ENCODE measurements around the gene C6.
"Not testable (repeated sequence)": the region's sequence is repeated elsewhere in the genome, so short reads cannot be mapped to it uniquely, and the experiment has no call there.

C6 gene

DNA sequence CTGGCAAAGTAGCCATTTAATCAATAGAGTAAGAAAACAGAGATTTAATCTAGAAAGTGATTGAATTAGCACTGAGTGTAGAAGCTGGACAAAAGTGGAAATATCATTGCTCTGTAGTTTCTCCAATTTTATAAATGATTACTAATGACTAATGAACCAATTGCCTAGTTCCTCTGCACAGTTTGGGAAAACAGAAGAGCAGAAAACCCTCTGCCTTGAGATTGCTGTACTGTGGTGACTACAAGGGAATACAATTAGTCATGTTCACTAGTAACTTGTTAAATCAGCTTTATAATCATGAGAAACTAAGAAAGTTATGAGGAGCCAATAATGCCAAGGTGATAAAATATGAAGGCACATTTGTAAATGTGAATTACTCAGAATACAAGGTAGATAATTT is 21.1 kb upstream of the C6 start (continued):
- TF ChIP-seq, protein P1, sequence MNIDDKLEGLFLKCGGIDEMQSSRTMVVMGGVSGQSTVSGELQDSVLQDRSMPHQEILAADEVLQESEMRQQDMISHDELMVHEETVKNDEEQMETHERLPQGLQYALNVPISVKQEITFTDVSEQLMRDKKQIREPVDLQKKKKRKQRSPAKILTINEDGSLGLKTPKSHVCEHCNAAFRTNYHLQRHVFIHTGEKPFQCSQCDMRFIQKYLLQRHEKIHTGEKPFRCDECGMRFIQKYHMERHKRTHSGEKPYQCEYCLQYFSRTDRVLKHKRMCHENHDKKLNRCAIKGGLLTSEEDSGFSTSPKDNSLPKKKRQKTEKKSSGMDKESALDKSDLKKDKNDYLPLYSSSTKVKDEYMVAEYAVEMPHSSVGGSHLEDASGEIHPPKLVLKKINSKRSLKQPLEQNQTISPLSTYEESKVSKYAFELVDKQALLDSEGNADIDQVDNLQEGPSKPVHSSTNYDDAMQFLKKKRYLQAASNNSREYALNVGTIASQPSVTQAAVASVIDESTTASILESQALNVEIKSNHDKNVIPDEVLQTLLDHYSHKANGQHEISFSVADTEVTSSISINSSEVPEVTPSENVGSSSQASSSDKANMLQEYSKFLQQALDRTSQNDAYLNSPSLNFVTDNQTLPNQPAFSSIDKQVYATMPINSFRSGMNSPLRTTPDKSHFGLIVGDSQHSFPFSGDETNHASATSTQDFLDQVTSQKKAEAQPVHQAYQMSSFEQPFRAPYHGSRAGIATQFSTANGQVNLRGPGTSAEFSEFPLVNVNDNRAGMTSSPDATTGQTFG (tag by site-specific recombination; IDR thresholded peaks at IDR 0.05; ENCODE audit: borderline replicate concordance): no peak
- TF ChIP-seq ZEB2 (tag by site-specific recombination; IDR thresholded peaks at IDR 0.05): no peak
- TF ChIP-seq, protein P2, sequence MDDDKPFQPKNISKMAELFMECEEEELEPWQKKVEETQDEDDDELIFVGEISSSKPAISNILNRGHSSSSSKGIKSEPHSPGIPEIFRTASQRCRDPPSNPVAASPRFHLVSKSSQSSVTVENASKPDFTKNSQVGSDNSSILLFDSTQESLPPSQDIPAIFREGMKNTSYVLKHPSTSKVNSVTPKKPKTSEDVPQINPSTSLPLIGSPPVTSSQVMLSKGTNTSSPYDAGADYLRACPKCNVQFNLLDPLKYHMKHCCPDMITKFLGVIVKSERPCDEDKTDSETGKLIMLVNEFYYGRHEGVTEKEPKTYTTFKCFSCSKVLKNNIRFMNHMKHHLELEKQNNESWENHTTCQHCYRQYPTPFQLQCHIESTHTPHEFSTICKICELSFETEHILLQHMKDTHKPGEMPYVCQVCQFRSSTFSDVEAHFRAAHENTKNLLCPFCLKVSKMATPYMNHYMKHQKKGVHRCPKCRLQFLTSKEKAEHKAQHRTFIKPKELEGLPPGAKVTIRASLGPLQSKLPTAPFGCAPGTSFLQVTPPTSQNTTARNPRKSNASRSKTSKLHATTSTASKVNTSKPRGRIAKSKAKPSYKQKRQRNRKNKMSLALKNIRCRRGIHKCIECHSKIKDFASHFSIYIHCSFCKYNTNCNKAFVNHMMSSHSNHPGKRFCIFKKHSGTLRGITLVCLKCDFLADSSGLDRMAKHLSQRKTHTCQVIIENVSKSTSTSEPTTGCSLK (tag by site-specific recombination; IDR thresholded peaks at IDR 0.05): no peak
- TF ChIP-seq, protein P3, sequence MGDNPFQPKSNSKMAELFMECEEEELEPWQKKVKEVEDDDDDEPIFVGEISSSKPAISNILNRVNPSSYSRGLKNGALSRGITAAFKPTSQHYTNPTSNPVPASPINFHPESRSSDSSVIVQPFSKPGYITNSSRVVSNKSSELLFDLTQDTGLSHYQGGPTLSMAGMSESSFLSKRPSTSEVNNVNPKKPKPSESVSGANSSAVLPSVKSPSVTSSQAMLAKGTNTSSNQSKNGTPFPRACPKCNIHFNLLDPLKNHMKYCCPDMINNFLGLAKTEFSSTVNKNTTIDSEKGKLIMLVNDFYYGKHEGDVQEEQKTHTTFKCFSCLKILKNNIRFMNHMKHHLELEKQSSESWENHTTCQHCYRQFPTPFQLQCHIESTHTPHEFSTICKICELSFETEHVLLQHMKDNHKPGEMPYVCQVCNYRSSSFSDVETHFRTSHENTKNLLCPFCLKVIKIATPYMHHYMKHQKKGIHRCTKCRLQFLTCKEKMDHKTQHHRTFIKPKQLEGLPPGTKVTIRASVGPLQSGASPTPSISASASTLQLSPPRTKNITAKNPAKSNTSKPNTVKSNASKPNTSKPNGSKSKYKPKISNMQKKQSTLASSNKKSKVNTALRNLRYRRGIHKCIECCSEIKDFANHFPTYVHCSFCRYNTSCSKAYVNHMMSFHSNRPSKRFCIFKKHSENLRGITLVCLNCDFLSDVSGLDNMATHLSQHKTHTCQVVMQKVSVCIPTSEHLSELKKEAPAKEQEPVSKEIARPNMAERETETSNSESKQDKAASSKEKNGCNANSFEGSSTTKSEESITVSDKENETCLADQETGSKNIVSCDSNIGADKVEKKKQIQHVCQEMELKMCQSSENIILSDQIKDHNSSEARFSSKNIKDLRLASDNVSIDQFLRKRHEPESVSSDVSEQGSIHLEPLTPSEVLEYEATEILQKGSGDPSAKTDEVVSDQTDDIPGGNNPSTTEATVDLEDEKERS (tag by site-specific recombination; IDR thresholded peaks at IDR 0.05): no peak
- TF ChIP-seq ZNF707 (tag by site-specific recombination; IDR thresholded peaks at IDR 0.05): no peak
- no peak for TF ChIP-seq ZNF391 (tag by site-specific recombination; IDR thresholded peaks at IDR 0.05; ENCODE audit: borderline replicate concordance, low read depth)
- no peak for TF ChIP-seq ZNF248 (tag by site-specific recombination; IDR thresholded peaks at IDR 0.05)
- no peak for TF ChIP-seq ZNF561 (tag by site-specific recombination; IDR thresholded peaks at IDR 0.05; ENCODE audit: borderline replicate concordance)
- TF ChIP-seq ZBTB20 (tag by site-specific recombination; IDR thresholded peaks at IDR 0.05): no peak
- TF ChIP-seq ZNF354C (tag by site-specific recombination; IDR thresholded peaks at IDR 0.05; ENCODE audit: borderline replicate concordance, low read depth): no peak

DNA sequence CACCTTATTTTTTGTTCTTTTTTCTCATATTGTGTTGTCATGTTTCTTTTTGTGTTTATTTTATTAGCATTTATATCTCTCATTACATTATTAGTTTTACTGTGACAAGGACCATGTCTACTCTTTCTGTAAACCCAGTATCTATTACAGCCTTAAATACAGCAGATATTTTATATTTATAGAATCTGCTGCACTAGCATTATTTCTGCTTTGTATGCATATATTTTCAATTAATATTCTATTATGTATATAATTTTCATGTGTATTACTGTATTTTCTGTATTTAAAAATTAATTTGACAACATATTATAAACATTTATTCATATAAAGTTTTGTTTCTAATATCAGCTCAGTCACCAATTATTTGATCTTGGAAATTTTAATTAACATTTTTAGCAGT is 19.5 kb upstream of the C6 start:
- POLR2A ChIA-PET: no interaction called here
- no peak overlapping the region for H3K27ac ChIP-seq (ENCODE audit: extremely low read depth, low read depth, low read length)
- TF ChIP-seq ZNF48 (tag by site-specific recombination; IDR thresholded peaks at IDR 0.05): no peak
- no peak for TF ChIP-seq ZNF426 (tag by site-specific recombination; IDR thresholded peaks at IDR 0.05)
- no peak for TF ChIP-seq ZNF830 (tag by site-specific recombination; IDR thresholded peaks at IDR 0.05; ENCODE audit: low read depth)
- no peak for TF ChIP-seq ZBTB48 (tag by site-specific recombination; IDR thresholded peaks at IDR 0.05)
- no peak for TF ChIP-seq ZNF211 (tag by site-specific recombination; IDR thresholded peaks at IDR 0.05; ENCODE audit: low read depth)
- TF ChIP-seq ZNF571 (tag by site-specific recombination; IDR thresholded peaks at IDR 0.05): no peak
- no peak for TF ChIP-seq ZNF544 (tag by site-specific recombination; IDR thresholded peaks at IDR 0.05)
- no peak for TF ChIP-seq ZNF792 (tag by site-specific recombination; IDR thresholded peaks at IDR 0.05)
- TF ChIP-seq GFI1B (tag by site-specific recombination; IDR thresholded peaks at IDR 0.05): no peak
- TF ChIP-seq, protein P4, sequence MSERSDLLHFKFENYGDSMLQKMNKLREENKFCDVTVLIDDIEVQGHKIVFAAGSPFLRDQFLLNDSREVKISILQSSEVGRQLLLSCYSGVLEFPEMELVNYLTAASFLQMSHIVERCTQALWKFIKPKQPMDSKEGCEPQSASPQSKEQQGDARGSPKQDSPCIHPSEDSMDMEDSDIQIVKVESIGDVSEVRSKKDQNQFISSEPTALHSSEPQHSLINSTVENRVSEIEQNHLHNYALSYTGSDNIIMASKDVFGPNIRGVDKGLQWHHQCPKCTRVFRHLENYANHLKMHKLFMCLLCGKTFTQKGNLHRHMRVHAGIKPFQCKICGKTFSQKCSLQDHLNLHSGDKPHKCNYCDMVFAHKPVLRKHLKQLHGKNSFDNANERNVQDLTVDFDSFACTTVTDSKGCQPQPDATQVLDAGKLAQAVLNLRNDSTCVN (tag by site-specific recombination; optimal IDR thresholded peaks at IDR 0.05): no peak
- TF ChIP-seq, protein P5, sequence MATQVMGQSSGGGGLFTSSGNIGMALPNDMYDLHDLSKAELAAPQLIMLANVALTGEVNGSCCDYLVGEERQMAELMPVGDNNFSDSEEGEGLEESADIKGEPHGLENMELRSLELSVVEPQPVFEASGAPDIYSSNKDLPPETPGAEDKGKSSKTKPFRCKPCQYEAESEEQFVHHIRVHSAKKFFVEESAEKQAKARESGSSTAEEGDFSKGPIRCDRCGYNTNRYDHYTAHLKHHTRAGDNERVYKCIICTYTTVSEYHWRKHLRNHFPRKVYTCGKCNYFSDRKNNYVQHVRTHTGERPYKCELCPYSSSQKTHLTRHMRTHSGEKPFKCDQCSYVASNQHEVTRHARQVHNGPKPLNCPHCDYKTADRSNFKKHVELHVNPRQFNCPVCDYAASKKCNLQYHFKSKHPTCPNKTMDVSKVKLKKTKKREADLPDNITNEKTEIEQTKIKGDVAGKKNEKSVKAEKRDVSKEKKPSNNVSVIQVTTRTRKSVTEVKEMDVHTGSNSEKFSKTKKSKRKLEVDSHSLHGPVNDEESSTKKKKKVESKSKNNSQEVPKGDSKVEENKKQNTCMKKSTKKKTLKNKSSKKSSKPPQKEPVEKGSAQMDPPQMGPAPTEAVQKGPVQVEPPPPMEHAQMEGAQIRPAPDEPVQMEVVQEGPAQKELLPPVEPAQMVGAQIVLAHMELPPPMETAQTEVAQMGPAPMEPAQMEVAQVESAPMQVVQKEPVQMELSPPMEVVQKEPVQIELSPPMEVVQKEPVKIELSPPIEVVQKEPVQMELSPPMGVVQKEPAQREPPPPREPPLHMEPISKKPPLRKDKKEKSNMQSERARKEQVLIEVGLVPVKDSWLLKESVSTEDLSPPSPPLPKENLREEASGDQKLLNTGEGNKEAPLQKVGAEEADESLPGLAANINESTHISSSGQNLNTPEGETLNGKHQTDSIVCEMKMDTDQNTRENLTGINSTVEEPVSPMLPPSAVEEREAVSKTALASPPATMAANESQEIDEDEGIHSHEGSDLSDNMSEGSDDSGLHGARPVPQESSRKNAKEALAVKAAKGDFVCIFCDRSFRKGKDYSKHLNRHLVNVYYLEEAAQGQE (tag by site-specific recombination; IDR thresholded peaks at IDR 0.05): no peak
- TF ChIP-seq ZNF624 (tag by site-specific recombination; IDR thresholded peaks at IDR 0.05): no peak
- no peak for TF ChIP-seq ZNF292 (tag by site-specific recombination; IDR thresholded peaks at IDR 0.05; ENCODE audit: borderline replicate concordance, low read depth)
- no peaks in the 10 kb centered on the region for H3K9me3 ChIP-seq (ENCODE audit: control insufficient read depth, insufficient read depth, low read depth, low read length)
- H3K36me3 ChIP-seq (ENCODE audit: control insufficient read depth in 2 of 2, insufficient read depth in 1 of 2, low read length in 2 of 2): no peaks in the 10 kb centered on the region
- H3K4me3 ChIP-seq (ENCODE audit: low read depth, low read length): no peak overlapping the region
- H3K4me1 ChIP-seq (ENCODE audit: control insufficient read depth, insufficient read depth, low read length): no peaks in the 10 kb centered on the region
- CTCF ChIA-PET: no interaction called here

DNA sequence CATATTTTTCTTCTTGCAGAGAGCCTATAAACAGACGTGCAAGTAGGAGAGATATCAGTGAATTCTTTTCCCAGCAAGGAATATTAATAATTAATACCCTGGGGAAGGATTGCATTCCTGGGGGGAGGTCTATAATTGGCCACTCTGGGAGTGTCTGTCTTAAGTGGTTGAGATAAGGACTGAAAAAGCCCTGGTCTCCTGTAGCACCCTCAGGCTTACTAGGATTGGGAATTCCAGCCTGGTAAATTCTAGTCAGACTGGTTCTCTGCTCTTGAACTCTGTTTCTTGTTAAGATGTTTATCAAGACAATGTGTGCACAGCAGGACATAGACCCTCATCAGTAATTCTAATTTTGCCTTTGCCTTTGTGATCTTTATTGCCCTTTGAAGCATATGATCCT is 16.9 kb upstream of the C6 start:
- CTCF ChIA-PET; H3K9me3 ChIP-seq (ENCODE audit: control insufficient read depth, insufficient read depth, low read depth, low read length); H3K27ac ChIP-seq (ENCODE audit: extremely low read depth, low read depth, low read length); POLR2A ChIA-PET; H3K4me3 ChIP-seq (ENCODE audit: low read depth, low read length); H3K36me3 ChIP-seq (ENCODE audit: control insufficient read depth in 2 of 2, insufficient read depth in 1 of 2, low read length in 2 of 2); H3K4me1 ChIP-seq (ENCODE audit: control insufficient read depth, insufficient read depth, low read length): not testable (repeated sequence)

Data from HEK293 (cell line).